ENCODE measurements around the gene KNSTRN.
A peak's percentile ranks its signal among the peaks of the same experiment; 100 is the strongest.

The KNSTRN gene, protein sequence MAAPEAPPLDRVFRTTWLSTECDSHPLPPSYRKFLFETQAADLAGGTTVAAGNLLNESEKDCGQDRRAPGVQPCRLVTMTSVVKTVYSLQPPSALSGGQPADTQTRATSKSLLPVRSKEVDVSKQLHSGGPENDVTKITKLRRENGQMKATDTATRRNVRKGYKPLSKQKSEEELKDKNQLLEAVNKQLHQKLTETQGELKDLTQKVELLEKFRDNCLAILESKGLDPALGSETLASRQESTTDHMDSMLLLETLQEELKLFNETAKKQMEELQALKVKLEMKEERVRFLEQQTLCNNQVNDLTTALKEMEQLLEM

DNA sequence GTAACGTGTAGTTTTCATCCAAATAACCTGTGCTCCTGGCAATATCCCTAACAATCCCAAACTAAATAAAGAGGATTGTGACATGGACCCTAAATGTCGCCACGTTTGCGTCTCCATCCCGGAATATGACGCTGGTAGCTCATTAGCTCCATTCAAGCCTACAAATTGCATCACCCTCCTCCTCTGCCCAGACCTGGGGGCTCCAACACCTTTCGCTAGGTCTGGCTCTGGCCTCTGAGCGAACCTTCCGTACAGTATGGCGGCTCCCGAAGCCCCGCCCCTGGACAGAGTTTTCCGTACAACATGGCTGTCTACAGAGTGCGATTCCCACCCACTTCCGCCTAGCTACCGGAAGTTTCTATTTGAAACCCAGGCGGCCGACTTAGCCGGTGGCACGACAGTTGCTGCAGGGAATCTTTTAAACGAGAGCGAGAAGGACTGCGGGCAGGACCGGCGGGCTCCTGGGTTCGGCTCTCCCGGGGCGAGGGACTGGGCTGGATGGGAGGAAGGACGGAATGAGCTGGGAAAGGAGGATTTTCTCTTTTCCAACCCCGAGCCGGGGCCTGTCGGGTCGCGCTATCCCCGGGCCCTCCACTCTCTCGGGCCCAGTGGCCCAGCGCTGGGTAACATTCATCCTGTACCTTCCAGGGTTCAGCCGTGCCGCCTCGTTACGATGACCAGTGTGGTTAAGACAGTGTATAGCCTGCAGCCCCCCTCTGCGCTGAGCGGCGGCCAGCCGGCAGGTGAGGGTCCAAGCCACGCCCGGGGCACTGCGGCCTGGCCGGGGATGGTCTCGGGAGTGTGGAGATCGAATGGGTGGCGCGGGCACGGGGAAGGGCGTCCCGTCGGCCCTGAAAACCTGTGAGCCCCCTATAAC lies at the start of gene KNSTRN:
KNSTRN (plus strand) TSS at position 142 of the 877 bp plus-strand sequence; CDS start at position 257, 115 bp downstream.
- peak; percentile 81 to 89 (median 85) for DNase-seq (ENCODE audit: low read depth in 3 of 3, low spot score in 1 of 3)

DNA sequence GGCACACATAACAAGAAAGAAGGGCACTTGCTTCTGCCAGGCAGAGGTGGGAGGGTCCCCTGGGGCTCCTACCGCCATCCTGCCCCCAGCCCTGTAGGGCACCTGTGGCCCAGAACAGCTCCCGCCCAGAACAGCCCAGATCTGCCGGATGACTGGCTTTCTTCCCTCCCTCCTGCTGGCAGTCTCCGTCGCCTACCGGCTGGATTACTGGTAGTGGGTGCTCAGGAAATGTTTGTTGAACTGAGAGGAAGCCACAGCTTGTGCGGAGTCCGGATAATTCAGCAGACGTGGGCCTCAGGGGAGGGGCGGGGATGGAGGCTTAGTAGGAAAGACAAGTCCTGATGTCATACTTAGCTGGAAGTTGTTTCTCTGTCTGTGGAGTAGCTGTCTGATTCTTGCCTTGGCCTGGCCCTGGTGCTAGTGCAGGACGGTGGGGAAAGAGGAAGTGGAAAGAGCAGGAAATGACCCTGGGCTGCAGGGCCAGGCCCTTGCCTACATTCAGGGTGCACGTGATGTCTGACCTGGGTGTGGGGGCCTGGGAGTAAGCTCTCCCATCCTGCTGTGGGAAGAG lies 48.5 kb upstream of the KNSTRN start:
- DNase-seq (ENCODE audit: low read depth in 3 of 3, low spot score in 1 of 3) = no peak

DNA sequence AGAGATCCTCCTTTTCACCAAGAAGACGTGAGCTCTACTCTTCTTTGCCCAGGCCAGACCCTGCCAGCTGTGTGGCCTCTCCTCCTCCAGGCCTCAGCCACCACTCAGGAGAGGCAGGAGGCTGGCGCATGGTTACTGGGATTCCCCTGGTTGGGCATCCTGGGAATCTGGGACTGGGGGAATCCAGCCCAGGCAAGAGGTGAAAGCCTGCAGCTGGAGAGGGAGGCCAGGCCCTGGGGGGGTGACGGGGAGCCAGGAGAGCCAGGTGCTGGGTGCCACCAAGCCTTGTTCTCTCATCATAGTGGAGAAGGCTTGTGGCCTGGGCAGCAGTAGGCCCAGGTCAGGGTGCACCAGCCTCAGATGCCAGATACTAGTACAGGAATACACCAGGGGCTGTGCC lies 48.0 kb upstream of the KNSTRN start:
- no peak for DNase-seq (ENCODE audit: low read depth in 3 of 3, low spot score in 1 of 3)

DNA sequence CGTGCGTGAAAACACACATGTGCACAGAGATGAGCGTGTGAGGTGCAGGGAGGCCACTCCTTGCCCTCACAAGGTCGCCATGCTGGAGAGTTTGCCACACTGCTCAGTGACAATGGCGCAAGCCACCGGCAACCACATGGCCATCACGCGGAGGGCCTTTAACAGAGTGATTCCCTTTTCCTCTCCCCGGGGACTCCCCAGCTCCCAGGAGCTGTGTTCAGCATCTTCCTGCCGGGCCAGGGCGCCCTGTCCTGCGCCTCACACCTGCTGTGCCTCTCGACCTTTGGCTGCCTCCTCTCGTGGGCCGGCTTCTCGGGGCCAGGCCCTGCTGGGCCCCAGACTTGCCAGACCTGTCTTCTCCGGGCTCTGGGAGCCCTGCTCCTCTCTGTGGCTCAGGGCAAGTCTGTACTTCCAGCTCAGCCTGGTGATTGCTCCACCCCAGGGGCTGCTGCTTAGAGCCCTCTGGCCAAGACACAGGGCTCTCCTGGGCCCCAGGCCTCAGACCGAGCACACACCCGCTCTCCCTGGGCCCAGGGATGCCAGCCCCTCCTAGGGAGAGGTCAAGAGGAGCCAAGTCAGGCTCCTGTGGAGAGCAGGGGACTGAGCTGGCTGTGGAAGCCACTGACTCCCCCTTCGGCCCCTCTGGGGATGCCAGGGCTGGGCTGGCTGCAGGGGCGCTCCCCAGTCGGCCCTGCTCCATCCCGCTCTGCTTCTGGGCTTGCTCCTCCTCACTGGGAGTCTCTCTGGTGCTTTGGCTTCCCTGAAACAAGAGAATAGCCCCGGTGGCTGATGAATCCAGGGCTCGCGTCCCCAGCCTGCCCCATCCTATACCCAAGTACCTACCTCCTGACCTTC lies 47.4 kb upstream of the KNSTRN start:
- no peak for DNase-seq (ENCODE audit: low read depth in 3 of 3, low spot score in 1 of 3)

DNA sequence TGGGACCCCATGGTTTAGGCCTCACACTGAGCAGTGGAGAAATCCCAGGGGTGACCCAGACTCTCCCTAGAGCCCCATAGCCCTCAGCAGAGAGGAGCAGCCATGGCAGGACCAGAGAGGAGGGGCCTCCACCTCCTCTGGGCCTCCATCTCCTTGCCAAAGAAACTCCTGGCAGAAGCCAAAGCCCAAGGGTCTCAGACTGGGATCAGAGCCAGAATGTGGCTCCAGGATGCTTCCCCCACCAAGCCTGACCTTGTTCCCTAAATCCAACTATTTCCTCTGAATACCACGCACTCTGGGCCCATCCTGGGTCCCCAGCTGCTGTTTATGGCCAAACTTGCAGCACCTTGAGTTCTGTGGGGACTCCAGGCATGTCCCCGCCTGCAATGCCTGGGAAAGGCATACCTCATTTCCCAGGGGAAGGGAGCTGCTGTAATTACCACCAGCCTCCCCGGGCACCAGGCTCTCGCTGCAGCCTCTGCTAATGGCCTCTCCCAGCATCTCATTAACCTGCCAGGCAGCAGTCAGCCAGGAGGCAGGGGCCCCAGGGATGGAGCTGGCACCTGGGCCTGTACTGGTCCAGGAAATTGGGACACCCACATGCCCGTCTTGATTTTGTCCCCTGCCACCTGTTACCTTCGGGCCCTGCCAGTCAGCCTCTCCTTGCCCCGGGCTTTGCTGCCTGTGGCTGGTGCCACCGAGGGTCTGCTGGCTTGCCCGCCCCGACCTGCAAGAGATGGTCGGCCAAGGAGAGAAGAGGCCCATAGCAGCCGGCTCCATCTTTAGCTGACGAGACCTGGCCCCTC lies 46.4 kb upstream of the KNSTRN start:
- no peak for DNase-seq (ENCODE audit: low read depth in 3 of 3, low spot score in 1 of 3)

DNA sequence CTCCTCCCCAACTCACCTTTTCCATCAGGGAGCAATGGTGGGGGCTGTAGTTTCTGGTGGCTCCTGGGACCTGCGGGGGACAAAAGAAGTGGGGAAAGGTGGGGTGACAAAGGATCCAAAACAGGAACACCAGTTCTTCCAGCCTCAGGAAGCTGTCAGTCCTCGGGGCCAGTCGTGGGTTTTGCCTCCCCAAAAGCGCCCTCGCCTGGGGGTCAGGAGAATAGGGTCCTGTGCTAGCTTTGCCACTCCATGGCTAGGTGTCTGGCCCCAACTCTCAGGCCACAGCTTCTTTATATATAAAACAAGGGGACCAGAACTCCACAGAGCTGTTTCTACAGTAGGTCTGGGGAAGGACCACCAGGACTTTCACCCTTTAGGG lies 45.8 kb upstream of the KNSTRN start:
- no peak for DNase-seq (ENCODE audit: low read depth in 3 of 3, low spot score in 1 of 3)

DNA sequence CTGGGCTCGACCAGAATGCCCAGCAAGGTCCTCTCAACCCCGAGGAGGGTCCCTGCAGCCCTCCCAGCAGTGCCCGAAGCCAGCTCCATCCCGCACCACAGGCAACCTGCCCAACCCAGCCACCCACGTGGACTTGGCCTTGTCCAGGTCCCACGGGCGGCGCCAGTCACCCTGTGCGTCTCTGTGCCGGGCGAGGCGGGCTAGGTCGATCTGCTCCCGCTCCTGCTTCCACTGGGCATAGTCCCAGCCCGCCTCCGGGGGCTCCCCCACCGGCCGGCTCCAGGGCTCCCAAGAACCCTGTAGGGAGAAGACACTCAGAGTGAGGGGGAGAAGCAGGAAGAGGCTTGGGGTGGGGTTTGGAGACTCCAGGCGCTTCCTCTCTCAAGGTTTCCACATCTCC lies 44.9 kb upstream of the KNSTRN start:
- no peak for DNase-seq (ENCODE audit: low read depth in 3 of 3, low spot score in 1 of 3)

DNA sequence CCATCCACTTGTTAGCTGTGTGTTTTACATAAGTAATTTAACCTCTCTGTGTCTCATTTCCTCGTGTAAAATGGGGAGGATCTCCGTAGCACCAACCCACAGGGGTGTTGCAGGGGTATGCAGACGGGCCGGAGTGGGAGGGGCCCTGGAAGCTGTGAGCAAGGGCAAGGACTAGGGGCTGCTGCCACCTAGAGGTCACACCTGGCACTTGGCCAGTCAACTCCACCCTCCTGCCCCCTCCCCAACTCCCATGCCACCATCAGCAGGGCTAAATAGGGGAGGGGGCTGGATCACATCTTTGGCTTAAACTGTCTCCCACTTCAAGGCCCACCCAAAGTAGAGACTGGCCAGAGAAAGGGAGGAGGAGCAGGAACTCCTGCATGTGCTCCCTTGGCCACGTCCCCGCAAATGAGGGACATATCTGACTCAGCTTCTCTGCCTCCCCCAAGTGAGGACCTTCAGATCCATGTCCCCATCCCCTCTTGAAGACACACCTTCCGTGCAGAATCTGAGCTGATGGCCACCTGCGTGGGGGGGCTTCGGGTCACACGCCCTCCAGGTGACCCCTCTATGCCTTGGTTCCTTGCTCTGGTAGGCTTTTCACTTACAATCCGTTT lies 44.4 kb upstream of the KNSTRN start:
- DNase-seq (ENCODE audit: low read depth in 3 of 3, low spot score in 1 of 3) = peak; percentile 46 to 67 (median 61)

DNA sequence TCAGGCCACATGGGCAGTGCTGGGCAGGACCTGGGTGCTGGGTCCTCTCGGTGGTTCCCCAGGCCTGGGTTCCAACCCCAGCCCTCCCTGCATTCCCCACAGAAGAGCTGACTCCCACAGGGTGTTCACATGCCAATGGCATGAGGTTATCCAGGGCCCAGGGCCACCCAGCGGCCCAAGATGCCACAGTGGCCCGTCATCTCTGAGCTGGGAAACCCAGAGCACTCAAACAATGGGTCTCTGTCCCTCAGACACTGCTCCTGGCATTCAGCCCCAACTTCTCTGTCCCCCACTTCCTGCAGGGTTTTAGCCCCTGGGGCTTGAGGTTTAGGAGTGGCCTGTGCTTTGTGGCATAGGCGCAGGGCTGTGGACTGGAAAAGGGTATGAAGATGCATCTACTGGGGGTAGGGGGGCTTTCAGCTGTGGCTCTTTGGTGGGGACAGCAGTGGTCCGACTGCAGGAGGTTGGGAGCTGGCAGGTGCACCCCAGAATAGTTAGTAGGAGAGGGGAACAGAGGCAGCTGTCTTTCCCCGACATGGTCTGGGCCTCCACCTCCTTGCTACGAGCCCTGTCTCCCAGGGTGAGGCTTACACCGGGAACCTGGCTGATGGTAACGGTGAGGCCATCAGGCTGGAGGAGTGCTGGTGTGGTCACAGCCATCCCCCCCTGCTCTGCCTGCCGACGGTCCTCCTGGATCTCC lies 43.5 kb upstream of the KNSTRN start:
- DNase-seq (ENCODE audit: low read depth in 3 of 3, low spot score in 1 of 3) = no peak

DNA sequence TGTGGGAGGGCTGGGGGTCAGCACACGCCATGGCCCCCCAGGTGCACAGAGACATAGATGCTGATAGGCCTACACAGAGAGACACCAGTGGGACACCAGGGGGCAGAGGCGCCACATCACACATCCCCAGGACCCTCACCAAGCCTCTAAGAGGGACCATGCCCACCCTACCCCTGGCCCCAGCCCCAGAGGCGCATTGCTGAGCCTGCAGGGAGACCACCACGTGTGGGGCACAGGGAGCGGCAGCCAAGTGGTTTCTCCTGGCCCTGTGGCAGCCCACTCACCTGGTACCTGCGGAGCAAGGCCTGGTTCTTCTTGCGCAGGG lies 42.9 kb upstream of the KNSTRN start:
- no peak for DNase-seq (ENCODE audit: low read depth in 3 of 3, low spot score in 1 of 3)

DNA sequence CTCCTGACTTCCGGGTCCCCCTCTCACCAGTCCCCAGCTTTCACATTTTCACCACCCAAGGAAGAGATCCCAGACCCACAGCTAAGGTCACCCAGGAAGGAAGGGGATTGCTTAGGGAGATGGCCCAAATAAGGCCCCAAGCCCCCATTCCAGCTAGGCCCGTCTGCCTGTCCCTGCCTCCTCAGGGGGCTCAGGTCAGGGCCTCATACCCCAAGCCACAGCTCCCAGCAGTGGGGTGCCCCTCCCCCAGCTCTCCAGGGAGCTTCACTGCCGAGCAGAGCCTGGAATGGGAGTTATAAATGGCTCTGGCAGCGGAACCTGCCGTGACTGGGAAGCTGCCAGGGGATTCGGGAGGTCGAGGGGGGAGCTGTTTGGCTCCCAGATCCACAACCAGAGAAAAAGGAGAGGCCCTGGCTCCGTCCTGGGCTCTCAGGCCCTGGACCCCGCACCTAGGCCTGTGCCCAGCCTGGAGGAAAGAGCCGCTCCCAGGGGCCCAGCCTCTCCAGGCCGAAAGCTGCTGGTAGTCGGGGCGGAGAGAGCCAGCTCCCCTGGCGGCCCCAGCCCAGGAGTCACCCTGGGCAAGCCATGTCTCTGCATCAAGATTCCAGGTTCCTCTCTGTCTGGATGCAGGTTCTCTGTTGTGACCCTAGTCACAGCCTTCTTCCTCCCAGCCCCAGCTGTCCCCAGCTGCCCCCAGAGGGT lies 42.3 kb upstream of the KNSTRN start:
- no peak for DNase-seq (ENCODE audit: low read depth in 3 of 3, low spot score in 1 of 3)

DNA sequence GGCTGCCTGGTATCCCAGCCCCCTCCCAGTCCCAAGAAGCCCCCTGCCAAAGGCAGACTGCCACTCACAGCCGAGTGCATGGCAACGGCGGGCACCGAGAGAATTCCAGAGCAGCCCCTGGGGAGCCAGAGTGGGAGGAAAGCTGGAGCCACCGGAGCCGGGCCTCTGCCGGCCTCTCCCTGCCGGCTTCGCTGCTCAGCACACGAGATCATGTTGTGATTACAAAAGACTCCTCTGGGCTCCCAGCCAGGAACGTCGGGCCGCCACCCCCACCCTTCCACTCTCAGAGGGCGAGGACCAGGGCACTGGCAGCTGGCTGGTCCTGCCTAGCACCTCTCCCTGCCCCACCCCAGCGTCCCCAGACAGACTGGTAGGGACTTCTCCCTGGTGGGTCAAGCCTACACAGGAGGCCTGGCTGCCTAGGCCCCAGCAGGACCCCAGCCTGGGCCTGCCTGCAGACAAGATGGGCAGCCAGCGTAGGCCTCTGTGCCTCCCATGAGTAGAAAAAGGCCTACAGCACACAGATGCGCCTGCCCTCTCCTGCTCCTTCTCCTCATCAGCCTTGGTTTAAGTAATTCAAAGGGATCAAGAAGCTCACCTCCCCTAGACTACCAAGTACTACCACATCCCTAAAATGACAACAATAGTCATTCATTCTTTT lies 41.7 kb upstream of the KNSTRN start, which contains the start of gene CCDC9B:
CCDC9B (minus strand) TSS at position 200 of the 661 bp plus-strand sequence; CDS start at position 80, 120 bp downstream.
- no peak for DNase-seq (ENCODE audit: low read depth in 3 of 3, low spot score in 1 of 3)

DNA sequence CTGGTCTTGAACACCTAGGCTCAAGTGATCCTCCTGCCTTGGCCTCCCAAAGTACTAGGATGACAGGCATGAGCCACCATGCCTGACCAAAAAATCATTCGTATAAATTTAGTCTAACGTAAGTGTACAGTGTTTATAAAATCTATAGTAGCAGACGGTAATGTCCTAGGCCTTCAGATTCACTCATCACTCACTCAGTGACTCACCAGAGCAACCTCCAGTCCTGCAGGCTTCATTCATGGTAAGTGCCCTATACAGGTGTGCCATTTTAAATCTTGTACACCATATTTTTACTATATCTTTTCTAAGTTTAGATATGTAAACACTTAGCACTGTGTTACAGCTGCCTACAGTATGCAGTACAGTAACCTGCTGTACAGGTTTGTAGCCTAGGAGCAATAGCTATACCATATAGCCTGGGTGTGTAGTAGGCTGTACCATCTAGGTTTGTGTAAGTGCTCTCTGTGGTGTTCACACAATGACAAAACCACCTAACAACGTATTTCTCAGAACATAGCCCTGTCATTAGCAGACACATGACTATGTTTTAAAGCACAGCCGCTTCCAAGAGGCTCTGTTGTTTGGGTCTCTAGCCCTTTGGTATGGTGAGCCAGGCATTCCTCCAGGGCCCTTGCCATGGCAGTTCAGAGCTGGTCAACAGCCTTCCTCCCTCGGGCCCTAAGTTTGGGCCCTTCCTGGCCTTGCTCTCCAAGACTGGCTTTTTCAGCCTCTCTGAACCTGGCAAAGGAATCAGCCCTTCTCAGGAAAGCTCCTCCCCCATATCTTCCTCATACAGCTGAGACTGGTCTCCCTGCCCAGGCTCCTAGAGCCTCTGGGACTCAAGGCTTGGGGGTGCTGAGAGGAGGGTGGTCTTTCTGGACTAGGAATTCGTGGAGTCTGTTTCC lies 39.9 kb upstream of the KNSTRN start:
- DNase-seq (ENCODE audit: low read depth in 3 of 3, low spot score in 1 of 3) = no peak

DNA sequence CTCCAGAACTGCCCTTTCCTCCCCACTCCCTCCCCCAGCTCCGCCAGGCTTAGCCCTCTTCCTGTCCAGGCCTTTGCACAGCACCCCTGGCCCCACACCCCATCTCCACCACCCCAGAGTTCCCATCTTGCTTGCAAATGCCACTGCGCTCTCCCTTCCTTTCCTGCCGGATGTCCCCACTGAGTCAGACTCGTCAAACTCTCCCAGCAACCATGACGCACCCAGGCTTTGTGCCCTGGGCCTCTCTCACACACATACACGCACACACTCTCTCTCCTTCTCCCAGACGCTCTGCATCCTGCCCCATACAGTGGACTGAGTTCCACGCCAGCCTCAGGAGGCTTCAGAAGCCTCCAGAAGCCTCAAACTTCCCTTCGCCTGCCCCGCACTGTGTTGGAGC lies 39.0 kb upstream of the KNSTRN start:
- no peak for DNase-seq (ENCODE audit: low read depth in 3 of 3, low spot score in 1 of 3)

DNA sequence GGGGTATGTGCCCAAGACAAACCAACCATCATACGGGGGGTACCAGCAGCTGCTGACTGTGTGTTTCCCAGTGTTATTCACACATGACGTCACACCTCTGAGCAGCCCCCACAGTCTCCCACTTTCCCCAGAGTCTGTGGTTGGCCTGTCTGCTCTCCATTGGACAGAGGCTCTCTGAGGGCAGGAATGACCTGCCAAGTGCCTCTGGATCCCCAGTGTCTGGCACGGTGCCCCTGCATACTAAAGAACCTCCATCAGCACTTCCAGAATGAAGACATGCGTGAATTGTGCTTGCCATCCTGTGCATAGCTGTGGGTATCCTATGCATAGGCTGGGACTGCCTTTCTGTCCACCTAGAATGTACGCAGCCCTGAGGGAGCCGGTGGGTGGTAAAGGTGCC lies 38.3 kb upstream of the KNSTRN start:
- no peak for DNase-seq (ENCODE audit: low read depth in 3 of 3, low spot score in 1 of 3)

DNA sequence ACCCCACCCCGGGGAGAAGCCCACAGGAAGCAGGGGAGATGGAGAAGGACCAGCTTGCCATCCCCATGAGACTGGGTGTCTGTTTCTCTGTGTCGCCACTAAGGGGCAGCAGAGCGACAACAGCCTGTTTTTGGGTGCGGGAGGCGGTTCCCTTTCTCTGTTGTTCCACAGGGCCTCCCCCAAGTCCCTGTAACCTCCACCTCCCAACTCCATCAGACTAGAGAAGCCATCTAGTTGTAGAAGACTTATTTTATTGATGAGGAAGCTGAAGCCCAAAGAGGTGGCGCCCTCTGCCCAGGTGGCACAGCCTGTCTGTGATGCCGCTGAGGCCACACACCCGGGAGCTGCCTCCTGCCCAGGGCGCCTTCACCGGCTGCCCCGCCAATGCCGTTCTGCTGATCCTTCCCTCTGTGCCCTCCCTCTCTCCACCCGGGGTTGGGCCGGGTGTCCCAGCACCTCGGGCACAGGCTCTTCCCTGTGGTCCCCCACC lies 37.8 kb upstream of the KNSTRN start:
- peak in 1 of 3 donors; percentile 49 for DNase-seq (ENCODE audit: low read depth in 3 of 3, low spot score in 1 of 3)
